ENCODE data around the gene NXPH1. TPM values are rescaled to one million over a fixed set of nuclear protein-coding genes. Genes with fewer than 3 reads are reported as not detected.

Gene NXPH1
- total RNA-seq, 1 donor: not detected

DNA sequence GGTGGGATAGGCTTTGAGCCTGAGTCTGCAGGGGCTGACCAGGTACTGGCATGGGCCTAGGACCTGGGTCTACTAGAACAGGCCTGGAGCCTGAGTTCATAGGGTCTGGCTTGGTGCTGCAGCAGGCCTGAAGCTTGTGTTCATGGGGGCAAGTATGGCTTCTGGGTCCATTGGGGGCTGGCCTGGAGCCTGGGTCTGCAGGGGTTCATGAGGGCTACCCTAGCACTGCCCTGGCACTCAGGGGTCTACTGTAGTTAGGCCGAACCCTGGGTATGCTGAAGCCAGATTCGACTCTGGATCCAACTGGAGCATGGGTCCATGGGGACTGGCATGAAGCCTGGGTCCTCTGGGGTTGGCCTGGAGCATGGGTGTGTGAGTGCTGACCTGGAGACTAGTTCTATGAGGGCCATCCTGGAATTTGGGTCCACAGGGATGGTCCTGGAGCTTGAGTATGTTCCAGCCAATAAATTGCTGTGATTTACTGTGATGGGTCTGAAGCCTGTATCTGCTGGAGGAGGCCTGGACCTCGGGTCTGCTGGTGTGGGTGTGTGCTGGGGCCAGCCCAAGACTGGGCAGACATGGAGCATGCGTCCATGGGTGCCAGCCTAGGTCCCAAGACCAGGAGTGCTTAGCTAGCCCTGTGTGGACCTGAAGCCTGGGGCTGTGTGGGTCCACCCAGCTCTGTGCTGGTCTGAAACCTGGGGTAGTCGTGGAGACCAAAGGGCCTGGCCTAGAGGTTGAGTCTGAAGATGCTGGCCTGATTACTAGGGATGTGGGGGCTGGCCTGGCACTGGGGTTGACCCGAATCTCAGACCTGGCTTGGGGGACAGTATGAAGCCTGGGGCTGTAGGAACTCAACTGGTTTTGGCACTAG is 235.5 kb downstream of the NXPH1 start:
- H3K4me3 ChIP-seq (ENCODE audit: insufficient read depth, low read length): no peak overlapping the region
- H3K9me3 ChIP-seq (ENCODE audit: low read depth, low read length): peaks cover 3% of the 10 kb centered on the region
- no peak overlapping the region for H3K27ac ChIP-seq (ENCODE audit: low read depth, low read length)
- no peaks in the 10 kb centered on the region for H3K4me1 ChIP-seq (ENCODE audit: insufficient read depth, low read length)
- no peaks in the 10 kb centered on the region for H3K36me3 ChIP-seq (ENCODE audit: insufficient read depth, low read length)
- H4K20me1 ChIP-seq (ENCODE audit: insufficient read depth, low read length): no peaks in the 10 kb centered on the region
- H3K4me2 ChIP-seq (ENCODE audit: insufficient read depth, low read length): no peak overlapping the region
- no peaks in the 10 kb centered on the region for H3K79me2 ChIP-seq (ENCODE audit: insufficient read depth, low read length)
- TF ChIP-seq CTCF (IDR thresholded peaks at IDR 0.05; ENCODE audit: extremely low read depth, low read depth, low read length): no peak
- no peak overlapping the region for H2AFZ ChIP-seq (ENCODE audit: low read length)
- H3K27me3 ChIP-seq (ENCODE audit: insufficient read depth, low read length): no peaks in the 10 kb centered on the region
- peak; percentile 10 for DNase-seq (ENCODE audit: insufficient read length, low spot score, missing footprints)

- Histone ChIP-seq H3K9me3 (ENCODE audit: low read depth, low read length) (peaks cover 3% of the 10 kb centered on the region), H2AFZ (ENCODE audit: low read length) (no peak overlapping the region), H3K27me3 (ENCODE audit: insufficient read depth, low read length) (no peaks in the 10 kb centered on the region), H3K79me2 (ENCODE audit: insufficient read depth, low read length) (no peaks in the 10 kb centered on the region), H3K36me3 (ENCODE audit: insufficient read depth, low read length) (no peaks in the 10 kb centered on the region), H3K4me1 (ENCODE audit: insufficient read depth, low read length) (no peaks in the 10 kb centered on the region), H3K4me3 (ENCODE audit: insufficient read depth, low read length) (no peak overlapping the region), H3K4me2 (ENCODE audit: insufficient read depth, low read length) (no peak overlapping the region), H3K27ac (ENCODE audit: low read depth, low read length) (no peak overlapping the region), H4K20me1 (ENCODE audit: insufficient read depth, low read length) (no peaks in the 10 kb centered on the region)
- no peak for TF ChIP-seq CTCF (IDR thresholded peaks at IDR 0.05; ENCODE audit: extremely low read depth, low read depth, low read length)
- DNase-seq (ENCODE audit: insufficient read length, low spot score, missing footprints): no peak
Observed at GRCh38 chr7:8669501-8669851, 236.1 kb downstream of the NXPH1 start.

DNA sequence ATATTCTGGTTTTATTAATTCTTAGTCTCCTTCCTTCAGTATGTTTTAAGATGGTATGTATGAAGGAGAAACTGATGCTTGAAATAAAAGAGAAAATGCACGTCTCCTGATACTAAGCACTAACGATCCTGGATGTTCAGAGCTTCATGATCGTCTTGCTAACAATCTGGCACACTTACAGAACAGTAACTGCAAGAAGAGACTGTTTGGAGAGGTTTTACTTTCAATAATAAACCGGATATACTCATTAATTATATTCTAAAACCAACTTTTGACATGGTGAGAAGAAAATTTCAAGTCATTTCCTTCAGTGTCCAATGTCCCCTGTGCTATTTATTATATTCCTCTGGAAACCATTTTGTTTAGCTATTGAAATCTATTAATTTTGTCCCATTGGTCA is 251.0 kb downstream of the NXPH1 start:
- Histone ChIP-seq H3K4me1 (ENCODE audit: insufficient read depth, low read length) (no peaks in the 10 kb centered on the region), H4K20me1 (ENCODE audit: insufficient read depth, low read length) (no peaks in the 10 kb centered on the region), H3K4me2 (ENCODE audit: insufficient read depth, low read length) (no peak overlapping the region), H3K79me2 (ENCODE audit: insufficient read depth, low read length) (no peaks in the 10 kb centered on the region), H2AFZ (ENCODE audit: low read length) (no peak overlapping the region), H3K36me3 (ENCODE audit: insufficient read depth, low read length) (no peaks in the 10 kb centered on the region), H3K27me3 (ENCODE audit: insufficient read depth, low read length) (no peaks in the 10 kb centered on the region), H3K4me3 (ENCODE audit: insufficient read depth, low read length) (no peak overlapping the region), H3K27ac (ENCODE audit: low read depth, low read length) (no peak overlapping the region), H3K9me3 (ENCODE audit: low read depth, low read length) (peaks cover 2% of the 10 kb centered on the region)
- no peak for DNase-seq (ENCODE audit: insufficient read length, low spot score, missing footprints)
- TF ChIP-seq CTCF (IDR thresholded peaks at IDR 0.05; ENCODE audit: extremely low read depth, low read depth, low read length): no peak

GRCh38 chr7:8699875-8700624 is 266.6 kb downstream of the NXPH1 start:
- Histone ChIP-seq H3K27ac (ENCODE audit: low read depth, low read length) (no peak overlapping the region), H3K27me3 (ENCODE audit: insufficient read depth, low read length) (no peaks in the 10 kb centered on the region), H3K4me1 (ENCODE audit: insufficient read depth, low read length) (no peaks in the 10 kb centered on the region), H3K36me3 (ENCODE audit: insufficient read depth, low read length) (no peaks in the 10 kb centered on the region), H3K4me2 (ENCODE audit: insufficient read depth, low read length) (no peak overlapping the region), H3K79me2 (ENCODE audit: insufficient read depth, low read length) (no peaks in the 10 kb centered on the region), H2AFZ (ENCODE audit: low read length) (no peak overlapping the region), H3K4me3 (ENCODE audit: insufficient read depth, low read length) (no peak overlapping the region), H3K9me3 (ENCODE audit: low read depth, low read length) (peaks cover 2% of the 10 kb centered on the region), H4K20me1 (ENCODE audit: insufficient read depth, low read length) (no peaks in the 10 kb centered on the region)
- no peak for DNase-seq (ENCODE audit: insufficient read length, low spot score, missing footprints)
- TF ChIP-seq CTCF (IDR thresholded peaks at IDR 0.05; ENCODE audit: extremely low read depth, low read depth, low read length): no peak

Measured in osteoblast (primary cell).